Smooth muscle cell of the brain vasculature (primary cell): Measurements from ENCODE around the gene IGHMBP2.

ENCODE experiments used
- DNase-seq: peaks from one replicate; pipeline ENCODE4 v3.0.0-alpha.2; 2012; ENCODE audit warnings: low read depth, low spot score

The IGHMBP2 gene

GRCh38 chr11:68939583-68940555 is 36.2 kb downstream of the IGHMBP2 start:
- no peak for DNase-seq

DNA sequence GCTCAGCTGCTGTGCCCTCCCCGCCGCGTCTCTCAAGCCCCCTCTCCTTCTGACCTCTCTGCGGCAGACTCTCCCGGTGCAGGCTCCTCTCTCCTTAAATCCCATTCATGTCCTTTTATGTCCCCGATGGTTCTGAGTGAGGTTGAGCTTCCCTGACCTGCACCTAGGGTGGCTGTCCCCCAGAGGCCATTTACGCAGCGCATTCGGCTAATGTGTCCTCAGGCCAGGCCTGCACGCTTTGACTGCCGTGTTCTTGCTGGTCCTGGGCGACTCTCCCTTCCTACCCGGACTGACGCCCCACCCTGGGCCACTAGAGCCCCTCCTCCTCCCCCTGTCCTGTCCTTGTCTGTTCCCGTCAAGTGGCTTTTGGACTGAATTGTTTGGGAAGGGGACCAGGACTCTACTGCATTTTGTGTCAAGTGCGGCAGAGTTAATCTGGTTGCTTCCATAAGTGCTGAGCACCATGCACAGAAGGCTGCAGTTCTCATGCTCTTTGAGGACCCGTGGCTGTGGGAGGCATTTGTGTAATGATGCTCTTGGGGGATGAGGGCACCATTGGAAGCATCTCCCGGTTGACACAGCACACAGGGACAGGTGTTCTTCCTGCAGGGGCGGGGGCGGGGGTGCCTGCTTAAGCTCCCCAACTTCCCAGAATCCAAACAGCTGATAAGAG is 37.1 kb downstream of the IGHMBP2 start:
- DNase-seq: no peak

- DNase-seq: no peak
Measured at GRCh38 chr11:68941324-68942094, 37.8 kb downstream of the IGHMBP2 start.

- no peak for DNase-seq
Measured at GRCh38 chr11:68942095-68942620, 38.5 kb downstream of the IGHMBP2 start.

DNA sequence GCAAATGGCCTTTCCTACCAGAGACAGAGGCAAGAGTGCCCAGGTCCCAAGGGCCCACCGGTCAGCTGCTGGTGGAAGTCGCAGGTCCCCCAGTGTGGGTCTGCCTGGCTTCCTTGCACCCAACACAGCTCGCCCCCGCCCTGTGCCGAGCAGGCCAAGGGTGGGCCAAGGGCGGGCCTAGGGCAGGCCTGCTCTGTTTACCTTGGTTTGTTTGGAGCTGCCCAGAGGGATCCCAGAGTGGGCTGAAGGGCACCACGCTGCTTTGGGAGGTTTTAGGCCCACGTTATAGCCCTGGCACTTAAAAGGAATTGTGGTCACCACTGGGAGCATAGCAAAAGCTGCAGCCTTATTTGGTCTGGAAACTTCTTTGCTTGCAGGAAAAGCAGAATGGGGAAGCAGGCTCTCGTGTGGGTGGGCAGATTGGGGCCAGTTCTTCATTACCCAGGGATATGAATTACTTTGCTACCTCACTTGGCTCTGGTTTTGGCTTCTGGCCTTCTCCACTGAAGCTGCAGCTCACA is 39.1 kb downstream of the IGHMBP2 start:
- DNase-seq: no peak

- DNase-seq: peak; percentile 31
Measured at GRCh38 chr11:68946416-68947090, 42.9 kb downstream of the IGHMBP2 start.

GRCh38 chr11:68947151-68947550 is 43.5 kb downstream of the IGHMBP2 start:
- no peak for DNase-seq

- no peak for DNase-seq
Measured at GRCh38 chr11:68948496-68948895, 44.8 kb downstream of the IGHMBP2 start.

DNA sequence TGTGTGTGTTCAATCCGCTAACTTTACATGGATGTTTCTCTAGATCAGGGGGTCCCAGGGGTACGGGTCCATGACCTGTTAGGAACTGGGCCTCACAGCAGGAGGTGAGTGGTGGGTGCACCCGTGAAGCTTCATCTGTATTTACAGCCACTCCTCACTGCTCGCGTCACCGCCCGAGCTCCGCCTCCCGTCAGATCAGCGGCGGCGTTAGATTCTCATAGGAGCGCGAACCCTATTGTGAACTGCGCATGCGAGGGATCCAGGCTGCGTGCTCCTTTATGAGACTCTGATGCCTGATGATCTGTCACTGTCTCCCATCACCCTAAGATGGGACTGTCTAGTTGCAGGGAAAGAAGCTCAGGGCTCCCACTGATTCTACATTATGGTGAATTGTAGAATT is 45.2 kb downstream of the IGHMBP2 start:
- no peak for DNase-seq

DNA sequence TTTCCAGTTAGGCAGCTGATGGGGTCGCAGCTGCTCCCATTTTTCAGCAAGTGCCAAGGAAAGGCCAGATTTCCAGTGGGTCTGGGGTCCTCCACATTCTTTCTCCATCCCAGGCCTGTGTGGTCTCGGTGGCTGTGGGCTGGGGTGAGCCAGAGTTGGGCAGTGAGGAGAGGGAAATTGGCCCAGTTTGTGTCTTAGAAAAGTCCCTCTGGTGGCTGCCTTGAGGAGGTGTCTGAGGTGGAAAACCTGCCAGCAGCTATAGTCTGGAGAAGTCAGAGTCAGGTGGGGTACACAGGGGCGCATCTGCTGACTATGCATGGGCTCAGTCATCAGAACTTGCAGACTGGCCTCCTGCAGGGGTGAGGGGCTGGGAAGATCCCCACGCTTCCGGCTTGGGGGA is 46.6 kb downstream of the IGHMBP2 start:
- DNase-seq: no peak

GRCh38 chr11:68950762-68951161 is 47.1 kb downstream of the IGHMBP2 start:
- no peak for DNase-seq

GRCh38 chr11:68954836-68955606 is 51.3 kb downstream of the IGHMBP2 start:
- DNase-seq: no peak

- no peak for DNase-seq
Measured at GRCh38 chr11:68955607-68955958, 51.9 kb downstream of the IGHMBP2 start.

GRCh38 chr11:68956142-68956541 is 52.5 kb downstream of the IGHMBP2 start:
- DNase-seq: no peak

GRCh38 chr11:68956547-68957254 is 53.0 kb downstream of the IGHMBP2 start:
- DNase-seq: no peak

DNA sequence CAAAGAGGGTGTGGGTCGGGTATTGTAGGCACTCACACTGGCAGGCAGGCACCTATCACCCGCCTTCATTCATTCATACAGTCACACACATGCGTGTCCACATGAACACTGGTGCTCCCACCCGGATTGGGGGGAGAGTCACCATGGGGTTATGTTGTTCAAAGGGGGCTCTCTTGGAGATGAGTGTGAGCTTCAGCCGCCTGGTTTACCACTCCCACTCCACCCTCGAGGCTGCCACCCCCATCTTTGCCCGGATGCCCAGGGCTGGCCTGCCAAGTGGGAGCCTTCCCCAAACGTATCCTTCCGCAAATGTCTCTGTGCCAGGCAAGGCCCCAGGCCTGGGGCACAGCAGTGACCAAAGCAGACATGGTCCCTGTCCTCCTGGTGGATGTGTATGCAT is 54.5 kb downstream of the IGHMBP2 start:
- no peak for DNase-seq

- no peak for DNase-seq
Measured at GRCh38 chr11:68959465-68960293, 56.0 kb downstream of the IGHMBP2 start.

DNA sequence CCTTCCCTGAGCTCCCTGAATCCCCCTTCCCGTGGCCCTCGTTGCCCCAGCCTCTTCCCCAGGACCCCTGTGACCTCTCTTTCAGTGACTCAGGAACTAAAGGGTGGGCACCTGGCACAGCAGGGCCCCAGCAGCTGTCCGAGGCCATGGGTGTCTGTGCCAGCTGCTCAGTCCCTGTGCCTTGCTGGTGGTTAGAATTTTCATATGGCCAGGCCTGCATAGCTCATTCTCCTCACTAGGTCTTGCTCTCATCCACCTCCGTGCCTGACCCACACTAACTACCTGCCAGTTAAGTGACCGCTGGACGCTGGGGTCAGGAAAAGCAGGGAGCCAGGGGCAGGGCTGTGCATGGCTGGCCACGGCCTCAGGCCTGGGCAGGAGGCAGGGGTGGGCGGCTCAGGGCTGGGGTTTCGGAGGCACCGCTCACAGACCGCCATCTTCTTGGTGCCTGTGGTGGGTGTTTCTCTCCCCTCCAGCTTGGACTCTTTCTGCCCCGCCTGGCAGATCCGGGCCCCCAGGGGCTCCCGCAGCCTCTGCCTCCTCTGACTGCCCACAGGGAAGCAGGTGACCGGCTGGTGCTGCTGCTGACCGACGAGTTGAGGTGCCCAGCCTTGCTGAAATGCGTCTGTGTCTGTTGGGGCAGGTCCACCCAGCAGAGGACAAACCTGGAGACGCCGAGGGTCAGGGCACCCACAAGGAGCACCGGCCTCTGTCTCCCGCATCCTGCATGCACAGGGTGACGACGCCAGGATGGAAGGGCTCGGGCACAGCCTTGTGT is 56.8 kb downstream of the IGHMBP2 start:
- no peak for DNase-seq
